IPS DF 6.9 (cell line): Measurements from ENCODE around the gene ANTKMT.

Experiments
- DNase-seq: peaks from one replicate; pipeline ENCODE4 v3.0.0-alpha.2; 2013; ENCODE audit warnings: low read depth, low spot score
- H3K27ac ChIP-seq: one replicate; pipeline ENCODE4 v1.5.1; 2013; ENCODE audit warnings: low read length, control low read depth
- H3K27me3 ChIP-seq: 2 replicates; pipeline ENCODE4 v1.6.1; 2013; ENCODE audit warnings: mild to moderate bottlenecking, low read length; ENCODE audit not compliant: control insufficient read depth, insufficient read depth
- H3K36me3 ChIP-seq: 2 replicates; pipeline ENCODE4 v1.6.1; 2013; ENCODE audit warnings: low read length; ENCODE audit not compliant: control insufficient read depth, insufficient read depth
- H3K4me1 ChIP-seq: 2 replicates; pipeline ENCODE4 v1.6.1; 2013; ENCODE audit warnings: low read length; ENCODE audit not compliant: control insufficient read depth, insufficient read depth
- H3K4me3 ChIP-seq: 2 replicates; pipeline ENCODE4 v1.5.1; 2013; ENCODE audit warnings: mild to moderate bottlenecking, low read length
- H3K9me3 ChIP-seq: 2 replicates; pipeline ENCODE4 v1.6.1; 2013; ENCODE audit warnings: low read length, inconsistent platforms; ENCODE audit not compliant: control insufficient read depth, insufficient read depth
- WGBS: extraction: QIAGEN DNeasy Blood & Tissue Kit; methylation state at CpG from one replicate; pipeline ENCODE4 v1.1.7; 2013; ENCODE audit warnings: mixed read lengths, missing lambda C conversion rate; ENCODE audit not compliant: insufficient read length, insufficient coverage; 5-methylcytosine and 5-hydroxymethylcytosine counted together

Gene ANTKMT

GRCh38 chr16:717450-718245 lies 3.3 kb upstream of the ANTKMT start:
- no CpG with 5 or more reads among the region's 32 CpGs for WGBS
- no peak for DNase-seq
- Histone ChIP-seq H3K4me3 (no peak overlapping the region), H3K36me3 (no peaks in the 10 kb centered on the region; the same call in 1 of the 2 replicates), H3K27ac (no peak overlapping the region), H3K27me3 (peaks cover 2% of the 10 kb centered on the region; the same call in 1 of the 2 replicates), H3K4me1 (peaks cover 11% of the 10 kb centered on the region), H3K9me3 (no peaks in the 10 kb centered on the region)

GRCh38 chr16:718389-718788 lies 2.6 kb upstream of the ANTKMT start:
- Histone ChIP-seq H3K27ac (no peak overlapping the region), H3K27me3 (peaks cover 2% of the 10 kb centered on the region; the same call in 1 of the 2 replicates), H3K9me3 (no peaks in the 10 kb centered on the region), H3K4me1 (peaks cover 11% of the 10 kb centered on the region), H3K4me3 (no peak overlapping the region), H3K36me3 (no peaks in the 10 kb centered on the region; the same call in 1 of the 2 replicates)
- DNase-seq = no peak
- WGBS = no CpG with 5 or more reads among the region's 9 CpGs

- Histone ChIP-seq H3K4me3 (no peak overlapping the region), H3K36me3 (no peaks in the 10 kb centered on the region; the same call in 1 of the 2 replicates), H3K27me3 (peaks cover 2% of the 10 kb centered on the region; the same call in 1 of the 2 replicates), H3K9me3 (no peaks in the 10 kb centered on the region), H3K27ac (no peak overlapping the region), H3K4me1 (peaks cover 11% of the 10 kb centered on the region)
- no peak for DNase-seq
- WGBS = no CpG with 5 or more reads among the region's 6 CpGs
Measured at GRCh38 chr16:718922-719321, 2.0 kb upstream of the ANTKMT start.

GRCh38 chr16:719815-720446 lies 1.0 kb upstream of the ANTKMT start:
- DNase-seq = no peak
- H3K27ac ChIP-seq = no peak overlapping the region
- H3K36me3 ChIP-seq = no peaks in the 10 kb centered on the region; the same call in 1 of the 2 replicates
- WGBS = no CpG with 5 or more reads among the region's 16 CpGs
- peaks cover 2% of the 10 kb centered on the region; the same call in 1 of the 2 replicates for H3K27me3 ChIP-seq
- peak overlapping the region; percentile 97; the same call in 1 of the 2 replicates for H3K4me3 ChIP-seq
- no peaks in the 10 kb centered on the region for H3K9me3 ChIP-seq
- peaks cover 11% of the 10 kb centered on the region for H3K4me1 ChIP-seq

- H3K27me3 ChIP-seq = peaks cover 2% of the 10 kb centered on the region; the same call in 1 of the 2 replicates
- H3K4me1 ChIP-seq = peaks cover 11% of the 10 kb centered on the region
- H3K36me3 ChIP-seq = no peaks in the 10 kb centered on the region; the same call in 1 of the 2 replicates
- H3K4me3 ChIP-seq = peak overlapping the region; percentile 97
- DNase-seq = no peak
- no peak overlapping the region for H3K27ac ChIP-seq
- WGBS = no CpG with 5 or more reads among the region's 38 CpGs
- no peaks in the 10 kb centered on the region for H3K9me3 ChIP-seq
Measured at GRCh38 chr16:720447-720989, 428 bp upstream of the ANTKMT start.

DNA sequence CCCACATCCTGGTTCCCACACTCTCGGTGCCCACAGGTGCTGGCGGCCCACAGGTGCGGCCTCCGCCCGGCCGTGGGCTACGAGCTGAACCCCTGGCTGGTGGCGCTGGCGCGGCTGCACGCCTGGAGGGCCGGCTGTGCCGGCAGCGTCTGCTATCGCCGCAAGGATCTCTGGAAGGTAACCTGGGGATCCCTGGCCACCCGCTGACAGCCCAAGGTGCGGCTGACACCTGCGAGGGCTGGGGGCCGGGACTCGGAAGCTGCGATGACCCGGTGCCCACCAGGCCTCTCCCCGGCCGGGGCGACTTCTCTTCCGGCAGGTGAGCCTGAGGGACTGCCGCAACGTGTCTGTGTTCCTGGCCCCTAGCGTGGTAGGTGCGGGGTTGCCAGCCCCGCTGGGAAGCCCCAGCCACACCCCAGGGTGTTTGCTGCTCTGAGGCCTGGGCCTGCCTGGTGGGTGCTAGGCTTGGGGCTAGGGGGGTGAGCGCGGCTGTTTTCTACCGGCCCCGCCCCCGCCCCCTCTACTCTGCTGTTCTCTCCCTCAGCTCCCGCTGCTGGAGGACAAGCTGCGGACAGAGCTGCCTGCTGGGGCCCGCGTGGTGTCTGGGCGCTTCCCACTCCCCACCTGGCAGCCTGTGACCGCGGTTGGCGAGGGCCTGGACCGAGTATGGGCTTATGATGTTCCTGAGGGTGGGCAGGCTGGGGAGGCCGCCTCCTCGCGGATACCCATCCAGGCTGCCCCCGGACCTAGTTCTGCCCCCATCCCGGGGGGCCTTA lies 1.0 kb downstream of the ANTKMT start:
- Histone ChIP-seq H3K4me1 (peaks cover 7% of the 10 kb centered on the region), H3K9me3 (no peaks in the 10 kb centered on the region), H3K27me3 (no peaks in the 10 kb centered on the region), H3K4me3 (no peak overlapping the region), H3K27ac (no peak overlapping the region), H3K36me3 (no peaks in the 10 kb centered on the region; the same call in 1 of the 2 replicates)
- DNase-seq = no peak
- no CpG with 5 or more reads among the region's 51 CpGs for WGBS

- WGBS = no CpG with 5 or more reads among the region's 24 CpGs
- Histone ChIP-seq H3K4me3 (no peak overlapping the region), H3K27ac (no peak overlapping the region)
Measured at GRCh38 chr16:722835-723633, 2.1 kb downstream of the ANTKMT start.

DNA sequence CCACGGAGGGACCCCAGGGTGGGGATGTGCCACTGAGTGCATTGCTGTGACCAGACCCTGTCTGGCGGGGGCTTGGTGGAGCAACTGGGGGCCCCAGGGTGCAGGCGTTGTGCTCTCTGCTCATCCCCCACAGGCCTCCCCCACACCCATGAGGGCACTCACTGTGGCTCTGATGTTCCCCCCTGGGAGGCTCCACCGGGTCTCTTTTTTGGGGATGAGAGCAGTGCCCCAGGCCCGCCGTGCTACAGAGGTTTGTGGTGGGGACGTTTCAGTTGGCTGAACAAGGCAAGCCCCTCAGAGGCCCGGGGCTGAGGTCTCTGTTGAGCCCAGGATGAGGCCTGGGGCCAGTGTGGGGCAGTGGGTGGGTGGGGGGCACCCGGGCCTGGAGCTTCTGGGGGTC lies 2.7 kb downstream of the ANTKMT start:
- Histone ChIP-seq H3K27ac (no peak overlapping the region), H3K4me1 (peaks cover 7% of the 10 kb centered on the region), H3K27me3 (no peaks in the 10 kb centered on the region), H3K36me3 (no peaks in the 10 kb centered on the region), H3K4me3 (no peak overlapping the region), H3K9me3 (no peaks in the 10 kb centered on the region)
- no CpG with 5 or more reads among the region's 9 CpGs for WGBS
- no peak for DNase-seq

More at GRCh38 chr16:722835-723633, 2.1 kb downstream of the ANTKMT start:
- DNase-seq = no peak
- Histone ChIP-seq H3K27me3 (no peaks in the 10 kb centered on the region), H3K4me1 (peaks cover 7% of the 10 kb centered on the region), H3K9me3 (no peaks in the 10 kb centered on the region), H3K36me3 (no peaks in the 10 kb centered on the region)

DNA sequence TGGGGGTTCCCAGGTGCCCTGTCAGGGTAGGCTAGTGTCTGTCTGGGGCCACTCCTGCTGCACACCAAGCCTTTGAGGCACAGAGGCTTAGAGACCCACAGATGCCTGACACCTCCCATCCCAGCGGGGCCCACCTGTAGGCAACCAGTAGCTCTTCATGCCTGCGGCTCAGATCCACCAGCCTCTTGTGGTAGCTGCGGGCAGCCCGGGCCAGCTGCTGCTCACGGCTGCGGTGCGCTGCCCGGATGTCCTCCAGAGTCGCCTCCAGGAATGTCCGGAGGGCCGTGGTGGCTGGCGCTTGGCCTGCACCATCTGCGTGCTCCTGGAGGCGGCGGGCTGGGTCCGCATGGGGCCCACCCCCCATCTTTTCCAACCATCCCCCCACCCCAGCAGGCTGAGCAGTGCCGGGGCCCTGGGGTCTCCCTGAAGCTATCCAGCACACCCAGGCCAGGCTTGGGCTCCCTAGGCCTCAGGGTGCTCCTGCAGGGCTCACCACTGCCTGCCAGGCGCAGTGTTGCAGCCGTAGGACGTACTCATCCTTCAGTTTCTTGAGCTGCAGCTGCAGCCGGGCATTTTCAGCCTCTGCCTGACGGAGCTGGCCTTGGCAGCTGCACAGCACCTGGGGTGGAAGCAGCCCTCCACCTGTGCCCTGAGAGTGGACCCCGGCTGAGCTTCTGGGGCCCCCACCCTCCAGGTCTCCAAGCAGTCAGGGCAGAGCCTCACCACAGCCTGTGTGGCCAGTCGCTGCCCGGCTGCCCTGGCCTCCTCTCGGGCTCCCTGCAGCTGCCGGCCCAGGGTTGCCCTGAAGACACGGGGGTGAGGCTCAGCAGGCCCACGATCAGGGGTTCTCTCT lies 3.5 kb downstream of the ANTKMT start:
- no CpG with 5 or more reads among the region's 29 CpGs for WGBS

More for the DNA sequence above, 3.5 kb downstream of the ANTKMT start:
- Histone ChIP-seq H3K9me3 (no peaks in the 10 kb centered on the region), H3K27ac (no peak overlapping the region), H3K4me1 (peaks cover 7% of the 10 kb centered on the region), H3K27me3 (no peaks in the 10 kb centered on the region), H3K4me3 (no peak overlapping the region), H3K36me3 (no peaks in the 10 kb centered on the region)
- DNase-seq = no peak
